GM13977 (cell line): ENCODE data around the gene AKT2.
A peak's percentile ranks its signal among the peaks of the same experiment; 100 is the strongest.

Experiments used
- DNase-seq: peaks from one replicate; pipeline ENCODE4 v3.0.0; 2012; ENCODE audit warnings: low spot score
- CTCF ChIP-seq: IDR thresholded peaks from 2 replicates; pipeline ENCODE4 v1.5.1; 2012; ENCODE audit warnings: mild to moderate bottlenecking, control low read depth; ENCODE audit not compliant: insufficient read depth; ENCODE audit errors: extremely low read depth, missing control alignments
- in situ Hi-C: fragments of 300-500 bp; cut with MboI; formaldehyde crosslinking; loops from one replicate; pipeline ENCODE4 v1.12.0; 2022; ENCODE audit warnings: low sequenced_read_pairs, low pct_unique_long_range_greater_than_20kb, mixed read lengths, inconsistent platforms; ENCODE audit not compliant: unreplicated experiment

The AKT2 gene

GRCh38 chr19:40274585-40275544 is 10.3 kb downstream of the AKT2 start:
- DNase-seq: peak; percentile 49
- in situ Hi-C loops: no loop called here
- TF ChIP-seq CTCF: no peak

- in situ Hi-C loops: no loop called here
- TF ChIP-seq CTCF: no peak
These were observed 11.4 kb downstream of the AKT2 start for GRCh38 chr19:40273469-40274360.

GRCh38 chr19:40272261-40272660 is 12.9 kb downstream of the AKT2 start:
- in situ Hi-C loops: no loop called here
- DNase-seq: no peak
- no peak for TF ChIP-seq CTCF

More at GRCh38 chr19:40273469-40274360, 11.4 kb downstream of the AKT2 start:
- no peak for DNase-seq

GRCh38 chr19:40271706-40272105 is 13.4 kb downstream of the AKT2 start:
- no peak for DNase-seq
- TF ChIP-seq CTCF: no peak
- in situ Hi-C loops: no loop called here

GRCh38 chr19:40270362-40271089 is 14.6 kb downstream of the AKT2 start:
- TF ChIP-seq CTCF: no peak
- in situ Hi-C loops: no loop called here
- no peak for DNase-seq

GRCh38 chr19:40269216-40269940 is 15.8 kb downstream of the AKT2 start:
- in situ Hi-C loops: no loop called here
- no peak for TF ChIP-seq CTCF
- DNase-seq: no peak
